Measurements from ENCODE around the gene PRPF8. TPM values are rescaled to one million over a fixed set of nuclear protein-coding genes. Genes with fewer than 3 reads are reported as not detected.

Gene PRPF8
- total and polyA plus RNA-seq, 2 of the 13 experiments (the other 11 are each of a cell fraction or from before 2014, with no cell fraction given) = 112 to 179 TPM

DNA sequence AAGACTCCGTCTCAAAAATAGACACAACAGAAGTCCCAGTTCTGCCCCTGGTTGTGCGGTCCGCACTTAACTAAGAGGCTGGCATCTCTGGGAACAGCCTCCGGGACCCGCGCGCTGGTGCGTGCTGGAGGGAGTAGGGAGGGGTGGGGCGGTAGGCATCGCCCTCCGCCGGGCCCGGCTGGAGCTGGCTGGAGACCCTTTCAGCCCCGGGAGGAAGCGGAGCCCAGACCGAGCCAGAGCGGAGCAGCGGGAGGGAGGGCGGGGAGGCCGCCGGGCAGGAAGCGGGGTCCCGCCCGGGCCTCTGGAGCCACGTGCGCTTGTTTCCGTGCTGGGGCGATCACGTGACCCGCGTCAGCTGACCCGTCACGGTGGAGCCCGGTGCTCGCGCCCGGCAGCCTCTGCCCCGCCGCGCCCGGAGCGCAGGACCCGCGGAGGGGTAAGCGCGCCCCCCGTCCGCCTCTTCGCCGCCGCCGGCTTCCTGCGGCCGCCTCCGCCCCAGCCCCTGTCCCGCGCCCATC lies 39.7 kb upstream of the PRPF8 start, which contains the start of gene WDR81 (continued):
- TF ChIP-seq, protein P1, sequence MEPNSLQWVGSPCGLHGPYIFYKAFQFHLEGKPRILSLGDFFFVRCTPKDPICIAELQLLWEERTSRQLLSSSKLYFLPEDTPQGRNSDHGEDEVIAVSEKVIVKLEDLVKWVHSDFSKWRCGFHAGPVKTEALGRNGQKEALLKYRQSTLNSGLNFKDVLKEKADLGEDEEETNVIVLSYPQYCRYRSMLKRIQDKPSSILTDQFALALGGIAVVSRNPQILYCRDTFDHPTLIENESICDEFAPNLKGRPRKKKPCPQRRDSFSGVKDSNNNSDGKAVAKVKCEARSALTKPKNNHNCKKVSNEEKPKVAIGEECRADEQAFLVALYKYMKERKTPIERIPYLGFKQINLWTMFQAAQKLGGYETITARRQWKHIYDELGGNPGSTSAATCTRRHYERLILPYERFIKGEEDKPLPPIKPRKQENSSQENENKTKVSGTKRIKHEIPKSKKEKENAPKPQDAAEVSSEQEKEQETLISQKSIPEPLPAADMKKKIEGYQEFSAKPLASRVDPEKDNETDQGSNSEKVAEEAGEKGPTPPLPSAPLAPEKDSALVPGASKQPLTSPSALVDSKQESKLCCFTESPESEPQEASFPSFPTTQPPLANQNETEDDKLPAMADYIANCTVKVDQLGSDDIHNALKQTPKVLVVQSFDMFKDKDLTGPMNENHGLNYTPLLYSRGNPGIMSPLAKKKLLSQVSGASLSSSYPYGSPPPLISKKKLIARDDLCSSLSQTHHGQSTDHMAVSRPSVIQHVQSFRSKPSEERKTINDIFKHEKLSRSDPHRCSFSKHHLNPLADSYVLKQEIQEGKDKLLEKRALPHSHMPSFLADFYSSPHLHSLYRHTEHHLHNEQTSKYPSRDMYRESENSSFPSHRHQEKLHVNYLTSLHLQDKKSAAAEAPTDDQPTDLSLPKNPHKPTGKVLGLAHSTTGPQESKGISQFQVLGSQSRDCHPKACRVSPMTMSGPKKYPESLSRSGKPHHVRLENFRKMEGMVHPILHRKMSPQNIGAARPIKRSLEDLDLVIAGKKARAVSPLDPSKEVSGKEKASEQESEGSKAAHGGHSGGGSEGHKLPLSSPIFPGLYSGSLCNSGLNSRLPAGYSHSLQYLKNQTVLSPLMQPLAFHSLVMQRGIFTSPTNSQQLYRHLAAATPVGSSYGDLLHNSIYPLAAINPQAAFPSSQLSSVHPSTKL (CRISPR knock-in tag; IDR thresholded peaks at IDR 0.05) = peak; percentile 50; the same call in 1 of the 2 replicates
- TF ChIP-seq ZSCAN9 (CRISPR knock-in tag; IDR thresholded peaks at IDR 0.05; ENCODE audit: borderline replicate concordance) (peak; percentile 50; the same call in 1 of the 2 replicates), ZNF382 (CRISPR knock-in tag; IDR thresholded peaks at IDR 0.05; ENCODE audit: borderline replicate concordance) (no peak), MED13 (CRISPR knock-in tag; IDR thresholded peaks at IDR 0.05) (peak; percentile 37; the same call in 1 of the 2 replicates), KAT8 (CRISPR knock-in tag; IDR thresholded peaks at IDR 0.05) (peak; percentile 90), ZFP37 (CRISPR knock-in tag; IDR thresholded peaks at IDR 0.05; ENCODE audit: borderline replicate concordance) (no peak), ZNF616 (CRISPR knock-in tag; IDR thresholded peaks at IDR 0.05; ENCODE audit: low read depth) (no peak), FOXJ3 (CRISPR knock-in tag; IDR thresholded peaks at IDR 0.05; ENCODE audit: borderline replicate concordance) (no peak), XRCC5 (optimal IDR thresholded peaks at IDR 0.05; ENCODE audit: low read length) (no peak), ZNF563 (CRISPR knock-in tag; IDR thresholded peaks at IDR 0.05) (peak; percentile 51; the same call in 1 of the 2 replicates), ISX (CRISPR knock-in tag; conservative IDR thresholded peaks at IDR 0.05) (no peak), ZNF224 (CRISPR knock-in tag; IDR thresholded peaks at IDR 0.05) (no peak), ZNF143 (CRISPR knock-in tag; IDR thresholded peaks at IDR 0.05) (0 out of 2 replicates have a peak, but pooled peaks have one; percentile 27), ZNF430 (CRISPR knock-in tag; IDR thresholded peaks at IDR 0.05) (no peak), ZSCAN30 (CRISPR knock-in tag; IDR thresholded peaks at IDR 0.05) (no peak), ZFX (CRISPR knock-in tag; IDR thresholded peaks at IDR 0.05; ENCODE audit: low read depth) (peak; percentile 54), IRF2 (CRISPR knock-in tag; IDR thresholded peaks at IDR 0.05) (no peak), PAWR (CRISPR knock-in tag; IDR thresholded peaks at IDR 0.05; ENCODE audit: borderline replicate concordance) (no peak), RARA (CRISPR knock-in tag; IDR thresholded peaks at IDR 0.05) (peak; percentile 66), KLF6 (CRISPR knock-in tag; IDR thresholded peaks at IDR 0.05) (peak; percentile 73; the same call in 1 of the 2 replicates), DMAP1 (CRISPR knock-in tag; IDR thresholded peaks at IDR 0.05) (peak; percentile 62; the same call in 1 of the 2 replicates), KDM6A (CRISPR knock-in tag; IDR thresholded peaks at IDR 0.05; ENCODE audit: low read depth) (no peak), MZF1 (CRISPR knock-in tag; IDR thresholded peaks at IDR 0.05; ENCODE audit: borderline replicate concordance) (no peak), FOXA3 (CRISPR knock-in tag; IDR thresholded peaks at IDR 0.05) (peak; percentile 29; the same call in 1 of the 2 replicates)
- TF ChIP-seq, protein P2, sequence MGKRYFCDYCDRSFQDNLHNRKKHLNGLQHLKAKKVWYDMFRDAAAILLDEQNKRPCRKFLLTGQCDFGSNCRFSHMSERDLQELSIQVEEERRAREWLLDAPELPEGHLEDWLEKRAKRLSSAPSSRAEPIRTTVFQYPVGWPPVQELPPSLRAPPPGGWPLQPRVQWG (CRISPR knock-in tag; IDR thresholded peaks at IDR 0.05; ENCODE audit: borderline replicate concordance, low read depth) = no peak
- TF ChIP-seq, protein P3, sequence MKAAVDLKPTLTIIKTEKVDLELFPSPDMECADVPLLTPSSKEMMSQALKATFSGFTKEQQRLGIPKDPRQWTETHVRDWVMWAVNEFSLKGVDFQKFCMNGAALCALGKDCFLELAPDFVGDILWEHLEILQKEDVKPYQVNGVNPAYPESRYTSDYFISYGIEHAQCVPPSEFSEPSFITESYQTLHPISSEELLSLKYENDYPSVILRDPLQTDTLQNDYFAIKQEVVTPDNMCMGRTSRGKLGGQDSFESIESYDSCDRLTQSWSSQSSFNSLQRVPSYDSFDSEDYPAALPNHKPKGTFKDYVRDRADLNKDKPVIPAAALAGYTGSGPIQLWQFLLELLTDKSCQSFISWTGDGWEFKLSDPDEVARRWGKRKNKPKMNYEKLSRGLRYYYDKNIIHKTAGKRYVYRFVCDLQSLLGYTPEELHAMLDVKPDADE (CRISPR knock-in tag; IDR thresholded peaks at IDR 0.05) = no peak
- TF ChIP-seq, protein P4, sequence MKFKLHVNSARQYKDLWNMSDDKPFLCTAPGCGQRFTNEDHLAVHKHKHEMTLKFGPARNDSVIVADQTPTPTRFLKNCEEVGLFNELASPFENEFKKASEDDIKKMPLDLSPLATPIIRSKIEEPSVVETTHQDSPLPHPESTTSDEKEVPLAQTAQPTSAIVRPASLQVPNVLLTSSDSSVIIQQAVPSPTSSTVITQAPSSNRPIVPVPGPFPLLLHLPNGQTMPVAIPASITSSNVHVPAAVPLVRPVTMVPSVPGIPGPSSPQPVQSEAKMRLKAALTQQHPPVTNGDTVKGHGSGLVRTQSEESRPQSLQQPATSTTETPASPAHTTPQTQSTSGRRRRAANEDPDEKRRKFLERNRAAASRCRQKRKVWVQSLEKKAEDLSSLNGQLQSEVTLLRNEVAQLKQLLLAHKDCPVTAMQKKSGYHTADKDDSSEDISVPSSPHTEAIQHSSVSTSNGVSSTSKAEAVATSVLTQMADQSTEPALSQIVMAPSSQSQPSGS (CRISPR knock-in tag; IDR thresholded peaks at IDR 0.05) = no peak
